Activated CD4-positive, alpha-beta T cell treated with anti-CD3 and anti-CD28 coated beads, Interleukin-2, amount 50 U/mL, for 48 hours (primary cell): Measurements from ENCODE around the gene GPR78.
"Not testable (repeated sequence)": the region's sequence is repeated elsewhere in the genome, so short reads cannot be mapped to it uniquely, and the experiment has no call there.

Experiments
- DNase-seq, 2 experiments: peaks; one replicate each; pipeline ENCODE4 v3.0.0-alpha.2; 2020

GPR78 gene

DNA sequence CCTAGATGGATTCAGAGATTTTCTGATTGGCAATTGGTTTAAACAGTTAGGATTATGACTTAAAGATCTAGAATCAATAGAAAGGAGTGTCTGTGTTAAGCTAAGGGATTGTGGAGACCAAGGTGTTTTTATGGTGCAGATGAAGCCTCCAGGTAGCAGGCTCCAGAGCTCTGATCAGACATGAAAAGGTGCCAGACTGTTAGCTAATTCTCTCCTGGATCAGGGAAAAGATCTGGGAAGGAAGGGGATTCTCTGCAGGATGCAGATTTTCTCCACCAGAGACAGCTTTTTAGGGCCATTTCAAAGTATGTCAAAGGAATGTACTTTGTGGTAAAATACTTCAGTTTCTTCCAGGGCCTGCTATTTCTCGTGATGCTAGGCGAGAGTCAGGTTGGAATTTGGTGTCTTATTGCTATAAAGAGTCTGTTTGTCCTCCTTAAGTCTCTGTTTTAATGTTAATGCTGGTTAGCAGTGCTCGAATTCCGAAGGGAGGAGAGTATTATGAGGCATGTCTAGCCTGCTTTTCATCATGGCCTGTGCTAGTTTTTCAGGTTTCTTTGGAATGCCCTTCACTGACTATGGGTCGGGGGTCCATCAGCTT lies 12.0 kb upstream of the GPR78 start:
- no peak for DNase-seq

DNA sequence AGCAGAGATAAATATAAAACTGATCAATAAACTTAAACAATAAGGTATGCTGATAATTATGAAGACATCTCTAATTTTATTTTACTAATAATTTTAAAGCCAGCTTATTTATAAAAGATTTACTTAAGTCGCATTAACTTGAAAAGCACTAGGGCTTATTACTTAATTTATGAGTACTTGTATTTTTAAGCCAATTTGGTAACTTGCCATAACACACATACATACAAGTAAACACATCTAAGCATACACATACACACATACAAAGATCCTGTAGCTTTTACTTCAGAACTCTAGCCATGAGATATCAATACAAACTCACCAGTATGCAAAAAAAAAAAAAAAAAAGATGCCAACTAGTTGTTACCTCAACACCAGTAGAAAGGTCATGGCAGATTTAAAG lies 10.0 kb upstream of the GPR78 start:
- no peak for DNase-seq

DNA sequence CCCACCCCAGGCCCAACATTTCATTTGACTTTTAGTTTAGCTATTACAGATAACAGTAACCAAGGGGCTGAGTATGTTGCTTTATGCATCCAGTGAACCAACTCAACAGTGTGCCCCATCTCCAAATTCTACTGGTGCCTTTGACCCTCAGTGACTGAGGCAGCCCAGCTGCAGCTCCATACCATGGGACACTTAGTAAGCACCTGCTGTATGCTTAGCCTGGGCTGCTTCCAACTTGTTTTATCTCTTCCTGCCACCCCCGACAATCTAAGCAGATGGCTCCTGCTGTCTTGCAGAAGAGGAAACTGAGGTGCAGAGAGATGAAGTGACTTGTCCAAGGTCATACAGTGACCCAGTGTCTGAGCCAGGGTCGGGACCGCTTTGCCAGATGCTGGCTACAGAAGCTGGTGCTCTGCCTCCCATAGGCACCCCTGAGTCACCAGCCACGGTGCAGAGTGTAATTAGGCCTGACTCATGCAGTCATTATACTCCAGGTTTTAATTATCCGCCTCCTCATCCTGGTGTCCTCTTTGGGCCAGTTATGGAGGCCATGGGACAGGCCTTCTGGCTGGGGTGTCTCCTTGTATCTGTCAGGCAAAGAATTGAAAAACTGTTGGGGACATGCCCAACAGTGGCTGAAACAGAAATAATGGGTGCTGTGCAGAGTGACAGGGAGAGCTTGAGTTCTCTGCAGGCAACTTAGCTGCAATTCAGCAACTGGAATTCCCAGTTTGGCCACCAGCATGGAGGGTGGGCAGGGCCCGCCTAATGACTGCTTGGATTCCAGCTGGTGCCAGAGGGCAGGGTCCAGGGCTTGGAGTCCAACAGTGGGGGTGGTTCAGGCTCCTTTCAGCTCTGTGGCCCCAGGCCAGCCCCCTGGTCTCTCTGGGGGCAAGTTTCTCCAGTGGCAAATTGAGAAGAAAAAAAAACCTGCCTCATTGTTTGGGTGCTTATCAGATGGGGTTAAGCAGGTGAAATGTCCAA lies 8.2 kb upstream of the GPR78 start:
- no peak for DNase-seq

DNA sequence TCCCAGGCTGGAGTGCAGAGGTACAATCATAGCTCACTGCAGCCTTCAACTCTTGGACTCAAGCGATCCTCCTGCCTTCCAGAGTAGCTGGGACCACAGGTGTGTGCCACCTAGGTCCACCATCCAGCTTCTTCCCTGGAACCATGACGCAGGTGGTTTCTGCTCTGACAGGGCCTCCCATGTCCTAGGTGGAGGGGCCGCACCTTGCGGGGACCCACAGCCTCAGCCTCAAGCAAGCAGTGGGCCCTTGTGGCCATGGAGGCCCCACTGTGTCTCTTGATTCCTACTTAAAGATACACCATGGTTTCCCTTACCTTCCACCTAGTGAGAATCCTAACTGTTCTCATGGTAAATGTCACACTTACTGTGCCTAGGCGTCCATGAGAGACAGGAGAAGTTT lies 6.9 kb upstream of the GPR78 start:
- DNase-seq: no peak

DNA sequence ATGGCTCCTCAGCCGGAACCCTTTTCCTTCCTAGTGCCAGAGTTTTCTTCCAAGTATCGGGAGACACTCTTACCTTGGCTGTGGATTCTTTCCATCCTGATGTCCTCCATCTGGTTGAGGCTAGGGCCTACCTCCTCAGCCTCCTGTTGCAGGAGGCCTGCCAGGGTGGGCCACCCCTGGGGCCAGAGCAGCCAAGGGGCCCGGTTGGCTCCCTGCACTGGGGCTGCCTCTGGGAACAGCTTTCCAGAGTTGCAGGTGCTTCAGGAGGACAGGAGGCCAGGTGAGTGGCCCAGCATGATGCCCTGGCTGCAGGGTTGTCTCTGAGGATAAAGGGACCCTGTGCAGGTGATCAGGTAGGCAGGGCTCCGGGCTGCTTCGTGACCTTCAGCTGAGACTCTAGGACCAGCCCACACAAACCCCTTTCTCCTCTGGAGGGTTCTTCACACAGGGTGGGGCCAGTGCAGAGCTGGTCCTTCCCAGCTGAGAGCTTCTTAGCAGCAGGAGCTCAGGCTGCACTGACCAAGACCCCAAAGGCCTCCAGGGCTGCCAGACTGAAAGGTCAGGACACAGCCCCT lies 5.3 kb upstream of the GPR78 start:
- DNase-seq: no peak

DNA sequence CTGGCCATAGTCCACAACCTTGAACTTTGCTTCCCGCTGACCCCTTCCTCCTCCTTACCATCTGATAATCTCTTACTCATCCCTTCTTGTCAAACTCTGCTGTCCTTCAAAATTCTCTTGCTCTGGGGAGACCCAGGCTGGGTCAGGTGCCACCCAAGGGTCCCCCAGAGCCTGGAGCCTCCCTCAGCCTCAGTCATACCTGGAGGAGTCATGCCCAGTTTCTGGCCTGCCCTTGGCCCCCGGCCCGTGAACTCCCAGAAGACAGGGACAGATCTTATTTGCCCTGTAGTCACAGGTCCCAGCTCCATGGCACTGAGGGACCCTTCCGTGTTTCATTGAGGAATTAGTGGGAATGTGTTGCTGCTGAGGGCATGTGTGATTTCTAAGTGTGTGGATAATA lies 4.7 kb upstream of the GPR78 start:
- DNase-seq: no peak

DNA sequence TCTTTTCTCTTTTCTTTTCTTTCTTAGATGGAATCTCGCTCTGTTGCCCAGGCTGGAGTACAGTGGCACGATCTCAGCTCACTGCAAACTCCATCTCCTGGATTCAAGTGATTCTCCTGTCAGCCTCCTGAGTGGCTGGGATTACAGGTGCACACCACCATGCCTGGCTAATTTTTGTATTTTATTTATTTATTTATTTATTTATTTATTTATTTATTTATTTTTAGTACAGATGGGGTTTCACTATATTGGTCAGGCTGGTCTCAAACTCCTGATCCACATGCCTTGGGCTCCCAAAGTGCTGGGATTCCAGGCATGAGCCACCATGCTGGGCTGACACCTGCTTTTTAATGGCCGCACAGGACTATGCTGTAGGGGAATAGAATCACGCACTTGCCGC lies 3.6 kb upstream of the GPR78 start:
- not testable (repeated sequence) for DNase-seq

DNA sequence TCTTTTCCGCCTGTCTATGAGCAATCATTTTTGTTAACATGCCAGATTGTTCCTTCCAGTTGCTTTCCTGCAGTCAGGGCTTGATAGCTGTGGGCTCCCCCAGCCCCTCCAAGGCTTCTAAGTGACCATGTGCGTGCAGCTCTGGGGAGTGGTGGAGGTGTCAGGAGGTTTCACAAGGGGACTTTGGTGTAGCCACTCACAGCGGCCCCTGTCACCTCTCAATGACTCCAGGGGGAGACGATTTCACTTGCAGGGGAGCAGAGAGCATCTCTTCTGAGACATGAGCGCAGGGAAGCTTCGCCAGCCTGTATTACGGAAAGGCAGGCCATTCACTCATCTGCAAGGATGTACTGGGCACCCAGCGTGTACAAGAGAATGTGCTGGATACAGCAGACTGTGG lies 3.1 kb upstream of the GPR78 start:
- no peak for DNase-seq

DNA sequence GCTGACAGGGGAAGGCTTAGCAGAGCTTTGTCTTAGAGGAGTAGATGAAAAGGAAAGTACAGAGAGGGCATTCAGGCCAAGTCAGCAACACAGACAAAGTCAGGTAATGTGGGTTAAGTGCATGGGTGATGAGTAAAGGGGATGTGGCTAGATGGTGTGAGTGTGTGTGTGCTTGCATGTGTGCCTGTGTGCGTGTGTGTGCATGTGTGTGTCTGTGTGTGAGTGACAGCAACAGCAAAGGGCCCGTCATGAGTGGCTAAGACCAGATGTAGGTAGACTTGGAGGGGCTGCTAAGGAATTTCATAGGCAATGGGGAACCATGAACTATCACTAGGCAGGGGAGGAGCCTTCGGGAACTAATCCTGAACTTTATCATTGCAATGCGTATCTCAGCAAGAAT lies 2.2 kb upstream of the GPR78 start:
- no peak for DNase-seq

DNA sequence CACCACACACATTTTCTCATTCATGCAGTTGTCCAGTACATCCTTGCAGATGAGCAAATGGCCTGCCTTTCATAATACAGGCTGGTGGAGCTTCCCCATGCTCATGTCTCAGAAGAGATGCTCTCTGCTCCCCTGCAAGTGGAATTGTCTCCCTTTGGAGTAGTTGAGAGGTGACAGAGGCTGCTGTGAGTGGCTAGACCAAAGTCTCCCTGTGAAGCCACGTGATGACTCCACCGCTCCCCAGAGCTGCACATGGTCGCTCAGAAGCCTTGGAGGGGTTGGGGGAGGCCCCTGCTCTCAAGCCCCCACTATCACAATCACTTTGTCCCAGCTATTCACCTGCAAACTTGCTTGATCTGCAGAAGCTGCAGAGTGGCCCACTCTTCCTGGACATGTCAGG lies 1.5 kb upstream of the GPR78 start:
- no peak for DNase-seq

DNA sequence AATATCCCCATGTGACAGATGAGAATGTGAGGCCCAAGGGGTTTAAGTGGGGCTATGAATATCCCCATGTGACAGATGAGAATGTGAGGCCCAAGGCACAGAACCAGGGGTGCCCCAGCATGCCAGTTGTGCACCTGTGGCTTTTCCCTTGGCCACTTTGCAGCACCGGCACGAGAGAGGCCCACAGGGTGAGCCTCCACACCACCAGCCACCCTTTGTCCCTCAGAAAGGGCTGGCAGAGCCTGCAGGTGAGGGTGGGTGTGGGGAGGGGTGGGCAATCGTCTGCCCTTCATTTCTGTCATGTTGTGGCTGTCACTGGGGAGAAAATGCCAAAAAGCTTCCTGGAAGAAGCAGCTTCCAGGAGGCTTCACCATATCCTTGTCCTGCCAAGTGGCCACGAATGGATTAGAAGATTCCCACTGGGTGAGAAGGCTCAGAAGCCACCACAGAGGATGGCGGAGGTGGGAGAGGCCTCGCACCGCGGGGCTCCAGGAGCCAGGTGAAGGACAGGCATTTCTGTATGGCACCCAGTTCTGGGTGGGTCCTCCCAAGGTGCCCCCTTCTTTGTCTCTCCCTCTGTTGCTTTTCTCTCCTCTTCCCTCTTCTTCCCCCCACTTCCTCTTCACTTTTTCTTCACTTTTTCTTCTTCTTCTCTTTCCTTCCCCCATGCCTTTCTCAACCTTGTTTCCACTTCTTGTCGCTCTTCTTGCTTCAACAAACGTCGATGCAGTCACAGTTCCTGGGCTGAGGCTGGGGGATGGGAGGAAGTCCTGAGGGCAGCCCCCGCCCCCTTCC lies 469 bp upstream of the GPR78 start:
- no peak for DNase-seq

DNA sequence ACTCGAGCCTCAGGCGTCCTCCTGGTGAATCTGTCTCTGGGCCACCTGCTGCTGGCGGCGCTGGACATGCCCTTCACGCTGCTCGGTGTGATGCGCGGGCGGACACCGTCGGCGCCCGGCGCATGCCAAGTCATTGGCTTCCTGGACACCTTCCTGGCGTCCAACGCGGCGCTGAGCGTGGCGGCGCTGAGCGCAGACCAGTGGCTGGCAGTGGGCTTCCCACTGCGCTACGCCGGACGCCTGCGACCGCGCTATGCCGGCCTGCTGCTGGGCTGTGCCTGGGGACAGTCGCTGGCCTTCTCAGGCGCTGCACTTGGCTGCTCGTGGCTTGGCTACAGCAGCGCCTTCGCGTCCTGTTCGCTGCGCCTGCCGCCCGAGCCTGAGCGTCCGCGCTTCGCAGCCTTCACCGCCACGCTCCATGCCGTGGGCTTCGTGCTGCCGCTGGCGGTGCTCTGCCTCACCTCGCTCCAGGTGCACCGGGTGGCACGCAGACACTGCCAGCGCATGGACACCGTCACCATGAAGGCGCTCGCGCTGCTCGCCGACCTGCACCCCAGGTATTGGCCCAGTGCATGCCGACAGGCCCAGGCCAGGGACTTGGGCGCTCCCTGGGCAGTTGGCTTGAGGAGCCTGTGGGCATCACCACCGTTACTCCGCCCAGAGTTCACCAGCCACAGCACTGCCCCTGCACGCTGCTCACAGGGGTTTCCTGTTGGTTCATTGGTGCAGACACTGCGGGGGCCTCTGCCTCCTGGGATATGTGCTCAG lies 1.1 kb downstream of the GPR78 start:
- DNase-seq: no peak

DNA sequence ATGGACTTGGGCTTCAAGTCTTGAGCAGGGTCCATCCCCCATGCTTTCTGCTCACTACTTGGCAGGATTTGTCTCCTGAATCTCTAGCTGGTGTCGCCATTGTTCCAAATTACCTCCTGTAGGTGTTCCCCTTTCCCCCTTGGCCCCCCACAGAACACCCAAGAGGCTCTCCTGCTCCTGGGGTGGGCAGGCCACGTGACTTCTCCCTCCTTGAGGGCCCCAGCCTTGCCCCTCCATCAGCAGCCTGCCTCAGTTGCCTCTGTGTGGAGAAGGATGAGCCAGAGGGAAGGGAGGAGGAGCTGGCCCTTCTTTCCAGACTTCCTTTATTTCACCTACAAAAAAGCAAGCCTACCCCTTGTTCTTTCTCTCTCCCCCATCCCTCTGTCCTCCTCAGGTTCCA lies 1.8 kb downstream of the GPR78 start:
- no peak for DNase-seq

DNA sequence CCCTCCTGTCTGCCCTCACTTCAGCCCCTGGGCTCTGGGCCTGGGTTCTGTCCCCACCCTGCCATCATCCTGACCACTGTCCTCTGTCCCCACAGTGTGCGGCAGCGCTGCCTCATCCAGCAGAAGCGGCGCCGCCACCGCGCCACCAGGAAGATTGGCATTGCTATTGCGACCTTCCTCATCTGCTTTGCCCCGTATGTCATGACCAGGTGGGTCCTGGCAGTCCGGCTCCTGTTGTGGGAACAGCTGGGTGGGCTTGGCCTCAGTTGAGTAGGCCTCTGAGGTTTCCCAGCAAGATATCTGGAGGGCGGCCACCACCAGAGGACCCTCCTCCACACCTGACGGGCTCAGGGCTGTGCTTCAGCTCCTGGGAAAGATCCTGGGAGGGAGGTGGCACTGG lies 2.2 kb downstream of the GPR78 start:
- no peak for DNase-seq

DNA sequence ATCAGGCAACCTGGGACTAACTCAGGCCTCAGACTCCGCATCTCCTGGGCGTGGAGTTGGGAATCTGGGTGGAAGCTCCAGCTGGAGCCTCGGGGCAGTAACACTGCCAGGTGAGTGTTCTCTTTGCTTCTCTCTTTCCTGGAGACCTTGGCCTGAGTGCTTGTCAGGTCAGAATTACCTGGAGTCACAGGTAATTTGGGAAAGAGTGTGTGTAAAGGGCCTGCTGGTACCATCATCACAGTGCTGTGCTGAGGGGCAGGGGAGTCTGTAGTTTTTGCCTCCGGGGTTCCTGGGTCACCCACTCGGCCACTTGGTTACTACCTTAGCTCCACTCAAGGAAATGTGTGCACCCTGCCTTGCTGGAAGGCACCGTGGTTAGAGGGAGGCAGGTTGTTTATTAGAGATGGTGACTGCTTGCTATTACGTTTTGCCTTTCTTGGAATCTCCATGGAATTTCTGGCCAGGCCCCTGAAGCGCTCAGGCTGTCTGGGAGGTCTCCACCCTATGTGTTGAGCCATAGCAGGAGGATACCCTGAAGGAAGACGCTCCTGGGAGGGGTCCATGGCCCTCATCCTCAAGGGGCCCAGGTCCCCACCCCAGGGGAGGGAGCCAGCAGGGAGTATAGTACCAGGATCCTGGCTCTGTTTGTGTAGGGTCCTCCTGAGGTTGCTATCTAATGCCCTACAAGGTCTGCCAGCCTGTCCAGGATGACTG lies 2.9 kb downstream of the GPR78 start:
- DNase-seq: no peak

DNA sequence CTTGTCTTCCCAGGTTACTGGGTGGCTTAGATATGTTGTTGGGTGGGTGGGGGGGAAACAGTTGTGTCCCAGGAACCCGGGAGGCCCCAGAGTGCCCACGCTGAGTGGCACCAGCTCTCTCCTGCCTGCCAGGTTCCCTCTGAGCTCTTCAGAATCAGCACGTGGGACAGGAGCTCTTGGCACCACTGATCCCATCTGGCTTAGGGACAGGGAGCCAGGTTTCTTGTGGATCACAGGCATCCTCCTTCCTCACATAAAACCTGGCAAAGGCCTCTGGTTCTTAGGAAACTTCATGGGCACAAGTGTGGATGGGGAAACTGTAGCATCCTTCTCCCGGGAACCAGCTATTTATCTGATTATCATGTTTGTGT lies 3.4 kb downstream of the GPR78 start:
- DNase-seq: no peak

DNA sequence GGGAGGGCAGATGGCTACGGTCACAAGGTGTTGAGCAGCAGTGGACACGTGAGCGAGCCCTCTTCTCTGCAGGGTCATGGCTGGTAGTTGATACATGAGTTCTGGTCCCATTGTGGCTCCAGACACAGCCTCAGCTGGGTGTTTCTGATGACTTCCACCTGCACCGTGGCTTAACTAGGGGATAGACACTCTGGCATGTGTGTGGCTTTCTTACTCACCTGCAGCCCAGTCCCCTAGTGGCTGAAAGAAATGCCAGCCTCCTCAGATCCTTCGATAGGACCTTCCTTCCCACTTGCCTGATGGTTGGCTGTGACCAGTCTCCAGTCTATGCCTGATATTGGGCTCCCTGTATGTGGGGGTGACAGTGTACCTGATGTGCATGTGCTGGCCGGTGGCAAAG lies 5.0 kb downstream of the GPR78 start:
- DNase-seq: no peak

DNA sequence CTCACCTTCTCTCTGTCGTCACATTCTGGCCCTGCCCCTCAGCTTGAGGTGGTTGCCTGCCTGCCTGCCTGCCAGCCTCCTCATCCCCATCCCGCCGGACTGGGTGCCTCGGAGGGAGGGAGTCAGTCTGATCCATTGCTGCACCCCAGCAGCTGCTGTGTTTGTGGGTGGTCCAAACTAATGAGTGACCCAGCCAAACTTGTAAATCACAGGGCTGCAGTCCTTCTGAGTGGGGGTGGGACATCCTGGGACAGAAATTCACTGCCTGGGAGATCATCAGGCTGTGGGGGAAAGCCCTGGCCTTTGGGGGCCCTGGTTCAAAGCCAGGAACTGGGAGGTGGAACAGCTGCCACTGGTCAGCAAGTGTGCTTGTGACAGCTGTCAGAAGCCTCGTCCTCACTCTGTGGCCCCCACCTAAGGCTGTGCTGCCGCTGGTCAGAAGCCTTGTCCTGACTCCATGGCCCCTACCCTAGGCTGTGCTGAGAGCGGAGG lies 5.6 kb downstream of the GPR78 start:
- no peak for DNase-seq

DNA sequence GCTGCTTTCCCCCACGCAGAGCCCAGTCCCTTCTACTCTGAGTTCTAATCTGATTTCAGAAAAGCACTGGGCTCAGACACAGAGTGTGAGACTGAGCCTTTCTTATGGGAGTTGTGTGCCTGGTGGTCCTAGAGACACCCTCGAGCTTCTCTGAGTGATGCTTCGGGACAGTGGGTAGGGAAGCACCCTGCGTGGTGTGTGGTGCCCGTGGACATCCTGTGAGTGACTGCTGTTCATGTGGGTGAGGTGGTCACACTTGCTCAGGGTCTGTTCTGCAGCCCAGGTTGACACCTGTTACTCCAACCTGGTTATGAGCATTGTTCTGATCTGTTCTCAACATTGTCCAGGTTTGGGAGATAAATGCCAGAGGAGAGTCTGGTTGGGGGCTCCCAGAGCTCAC lies 6.1 kb downstream of the GPR78 start:
- no peak for DNase-seq

DNA sequence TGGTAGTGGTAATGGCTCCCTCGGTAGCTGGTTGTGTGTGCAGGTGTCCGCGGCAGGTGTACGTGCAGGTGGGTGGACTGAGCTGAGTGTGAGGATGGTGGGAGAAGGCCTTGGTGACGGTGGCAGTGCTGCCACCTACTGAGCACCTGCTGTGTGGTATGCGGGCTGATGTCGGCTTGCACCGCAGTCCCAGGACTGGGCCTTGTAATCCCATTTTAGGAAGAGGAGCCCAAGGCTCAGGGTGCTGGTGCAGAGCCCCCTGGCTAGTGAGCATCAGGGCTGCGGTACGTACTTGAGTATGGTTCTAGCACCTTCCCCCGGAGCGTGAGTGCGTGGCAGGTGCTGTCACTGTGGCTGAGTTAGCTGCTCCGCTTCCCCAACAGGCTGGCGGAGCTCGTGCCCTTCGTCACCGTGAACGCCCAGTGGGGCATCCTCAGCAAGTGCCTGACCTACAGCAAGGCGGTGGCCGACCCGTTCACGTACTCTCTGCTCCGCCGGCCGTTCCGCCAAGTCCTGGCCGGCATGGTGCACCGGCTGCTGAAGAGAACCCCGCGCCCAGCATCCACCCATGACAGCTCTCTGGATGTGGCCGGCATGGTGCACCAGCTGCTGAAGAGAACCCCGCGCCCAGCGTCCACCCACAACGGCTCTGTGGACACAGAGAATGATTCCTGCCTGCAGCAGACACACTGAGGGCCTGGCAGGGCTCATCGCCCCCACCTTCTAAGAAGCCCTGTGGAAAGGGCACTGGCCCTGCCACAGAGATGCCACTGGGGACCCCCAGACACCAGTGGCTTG lies 6.7 kb downstream of the GPR78 start:
- DNase-seq: no peak
